HCT116 (cell line): Measurements from ENCODE around the gene FAM168A. TPM values are rescaled to one million over a fixed set of nuclear protein-coding genes. Genes with fewer than 3 reads are reported as not detected.

Source experiments
- ATAC-seq: fragments of 200-7000 bp; cut with Tn5 transposase; 2 replicates; pipeline ENCODE4 v1.9.1; 2020; ENCODE audit warnings: mild to moderate bottlenecking, moderate library complexity
- BruUV-seq: library from RNA; stranded (reverse); fragments of 400-500 nt; replicated peaks from 2 replicates; lab custom pipeline; 2021; lab: Mats Ljungman, UMichigan
- CTCF ChIA-PET: fragments of 300-600 bp; sonication (Branson Sonifier 250); formaldehyde crosslinking; loops from one replicate; lab custom pipeline; 2021; ENCODE audit warnings: antibody characterized with exemption; lab: Charles Lee
- POLR2A ChIA-PET: fragments of 300-600, 350-600 bp; sonication (Branson Sonifier 250); formaldehyde crosslinking; loops from one replicate; lab custom pipeline; 2021; ENCODE audit warnings: antibody characterized with exemption; lab: Charles Lee
- RAD21 ChIA-PET, 2 experiments: fragments of 300-600 bp; sonication (Branson Sonifier 250); formaldehyde crosslinking; loops; one replicate each; lab custom pipeline; 2023; ENCODE audit warnings: low total read pairs in 2 of 2; ENCODE audit not compliant: uncharacterized antibody in 2 of 2, unreplicated experiment in 2 of 2, low non-redundant PET in 1 of 2; lab: Charles Lee
- DNase-seq: peaks from one replicate; pipeline ENCODE4 v3.0.0-alpha.2; 2010; ENCODE audit warnings: low read depth, low spot score
- H2AFZ ChIP-seq: fragments of 200-600 bp; shearing (Covaris generic), sonication (generic); 2 replicates; pipeline ENCODE4 v1.6.1; 2017; ENCODE audit warnings: low read depth, mixed run types, mixed read lengths, antibody characterized with exemption, low read length; ENCODE audit not compliant: poor library complexity, severe bottlenecking
- H3K27ac ChIP-seq: 2 replicates; pipeline ENCODE4 v1.5.1; 2012; ENCODE audit warnings: low read depth, low read length
- H3K27me3 ChIP-seq: fragments of 200-600 bp; sonication (generic); 2 replicates; pipeline ENCODE4 v1.6.1; 2016; ENCODE audit warnings: mixed run types, low read length, mixed read lengths; ENCODE audit not compliant: insufficient read depth
- H3K36me3 ChIP-seq, 2 experiments: fragments of 200-500 bp in 1 of 2; fragments of 200-600 bp in 1 of 2; sonication (Bioruptor generic) in 1 of 2; sonication (generic) in 1 of 2; 2 replicates each; pipeline versions ENCODE4 v1.5.1 to v1.6.1; 2014 to 2016; ENCODE audit warnings: low read length in 2 of 2, inconsistent platforms in 1 of 2, mixed read lengths in 1 of 2, mixed run types in 1 of 2; ENCODE audit not compliant: insufficient read depth in 2 of 2, control insufficient read depth in 1 of 2
- H3K4me1 ChIP-seq, 2 experiments: fragments of 200-600 bp in 1 of 2; sonication (generic) in 1 of 2; 2 replicates each; pipeline versions ENCODE4 v1.5.1 to v1.6.1; 2012 to 2017; ENCODE audit warnings: low read length in 2 of 2, inconsistent platforms in 1 of 2, mild to moderate bottlenecking in 1 of 2, mixed read lengths in 1 of 2, mixed run types in 1 of 2, moderate library complexity in 1 of 2; ENCODE audit not compliant: insufficient read depth in 2 of 2, control insufficient read depth in 1 of 2
- H3K4me2 ChIP-seq: fragments of 200-600 bp; sonication (generic); 2 replicates; pipeline ENCODE4 v1.6.1; 2017; ENCODE audit warnings: mixed run types, low read length, mixed read lengths
- H3K4me3 ChIP-seq, 2 experiments: fragments of 200-600 bp in 1 of 2; sonication (generic) in 1 of 2; replicated peaks in 1 of 2; 2 replicates each; pipeline ENCODE4 v1.5.1; 2011 to 2016; ENCODE audit warnings: low read length in 2 of 2, control low read depth in 1 of 2, low read depth in 1 of 2, mild to moderate bottlenecking in 1 of 2, mixed read lengths in 1 of 2, mixed run types in 1 of 2
- H3K79me2 ChIP-seq: fragments of 200-600 bp; sonication (generic); 2 replicates; pipeline ENCODE4 v1.6.1; 2017; ENCODE audit warnings: mild to moderate bottlenecking, mixed run types, low read length, moderate library complexity, mixed read lengths; ENCODE audit not compliant: insufficient read depth
- H3K9ac ChIP-seq: fragments of 200-600 bp; sonication (generic); 2 replicates; pipeline ENCODE4 v1.6.1; 2016; ENCODE audit warnings: low read length, mixed read lengths
- H3K9me2 ChIP-seq: fragments of 200-600 bp; sonication (generic), shearing (Covaris generic); 2 replicates; pipeline ENCODE4 v1.6.1; 2017; ENCODE audit warnings: mixed run types, mild to moderate bottlenecking, moderate library complexity; ENCODE audit not compliant: insufficient read depth
- H3K9me3 ChIP-seq, 2 experiments: fragments of 200-500 bp in 1 of 2; fragments of 200-600 bp in 1 of 2; sonication (Bioruptor generic) in 1 of 2; sonication (generic) in 1 of 2; 2 replicates each; pipeline ENCODE4 v1.6.1; 2014 to 2017; ENCODE audit warnings: low read length in 2 of 2, mixed read lengths in 2 of 2, inconsistent platforms in 1 of 2, low read depth in 1 of 2, mild to moderate bottlenecking in 1 of 2, mixed run types in 1 of 2, moderate library complexity in 1 of 2; ENCODE audit not compliant: control insufficient read depth in 1 of 2, insufficient read depth in 1 of 2
- H4K20me1 ChIP-seq: fragments of 200-600 bp; sonication (generic), shearing (Covaris generic); 2 replicates; pipeline ENCODE4 v1.6.1; 2017; ENCODE audit warnings: mixed run types, mild to moderate bottlenecking, moderate library complexity; ENCODE audit not compliant: insufficient read depth
- JUND ChIP-seq: IDR thresholded peaks from 2 replicates; pipeline ENCODE4 v1.6.1; 2012
- YY1 ChIP-seq: IDR thresholded peaks from 2 replicates; pipeline ENCODE4 v1.6.1; 2011; ENCODE audit warnings: low read length, low read depth, moderate library complexity, mild to moderate bottlenecking; ENCODE audit not compliant: insufficient replicate concordance; ENCODE audit errors: extremely low read depth
- ZNF274 ChIP-seq: fragments of 200-500 bp; sonication (Bioruptor generic); IDR thresholded peaks from 2 replicates; pipeline ENCODE4 v1.6.1; 2014; ENCODE audit warnings: mild to moderate bottlenecking, low read depth, low read length, inconsistent platforms
- intact Hi-C: fragments of 100-400 bp; cut with micrococcal nuclease; formaldehyde crosslinking; loops from 2 replicates; pipeline ENCODE4 v1.10.0; 2022
- total RNA-seq: library from RNA; stranded (reverse); gene quantifications from one replicate; pipeline ENCODE4 v1.2.1, GENCODE V29; 2021; ENCODE audit not compliant: unreplicated experiment
- TF ChIP-seq, protein P1 (sequence below): IDR thresholded peaks from 2 replicates; pipeline ENCODE4 v1.6.1; 2011; ENCODE audit warnings: mild to moderate bottlenecking, low read length, moderate library complexity; ENCODE audit not compliant: insufficient replicate concordance; ENCODE audit errors: extremely low read depth
- TF ChIP-seq, protein P2 (sequence below): IDR thresholded peaks from 2 replicates; pipeline ENCODE4 v1.6.1; 2012
- TF ChIP-seq, protein P3 (sequence below): IDR thresholded peaks from 2 replicates; pipeline ENCODE4 v1.6.1; 2012

Gene FAM168A
- total RNA-seq, 1 experiment from 2014 or later, result 31.5 TPM

DNA sequence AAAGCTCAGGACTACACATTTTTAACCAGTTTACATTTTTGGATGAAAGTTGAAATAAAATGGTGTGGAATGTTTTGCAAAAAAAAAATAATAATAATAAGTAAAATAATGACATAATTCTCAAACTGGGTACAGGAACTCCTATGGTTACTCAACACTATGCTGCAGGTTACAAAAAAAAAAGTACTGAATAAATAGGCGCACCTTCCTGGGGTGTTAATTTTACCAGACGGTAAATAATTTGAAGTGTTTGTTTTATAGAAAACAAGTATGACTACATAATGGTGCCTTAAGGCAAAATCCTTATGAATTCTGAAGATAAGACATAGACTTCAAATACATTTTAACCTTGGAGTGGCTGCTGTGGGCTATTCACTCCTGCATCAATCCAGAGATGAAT is 145.2 kb downstream of the FAM168A start (continued):
- TF ChIP-seq, protein P1, sequence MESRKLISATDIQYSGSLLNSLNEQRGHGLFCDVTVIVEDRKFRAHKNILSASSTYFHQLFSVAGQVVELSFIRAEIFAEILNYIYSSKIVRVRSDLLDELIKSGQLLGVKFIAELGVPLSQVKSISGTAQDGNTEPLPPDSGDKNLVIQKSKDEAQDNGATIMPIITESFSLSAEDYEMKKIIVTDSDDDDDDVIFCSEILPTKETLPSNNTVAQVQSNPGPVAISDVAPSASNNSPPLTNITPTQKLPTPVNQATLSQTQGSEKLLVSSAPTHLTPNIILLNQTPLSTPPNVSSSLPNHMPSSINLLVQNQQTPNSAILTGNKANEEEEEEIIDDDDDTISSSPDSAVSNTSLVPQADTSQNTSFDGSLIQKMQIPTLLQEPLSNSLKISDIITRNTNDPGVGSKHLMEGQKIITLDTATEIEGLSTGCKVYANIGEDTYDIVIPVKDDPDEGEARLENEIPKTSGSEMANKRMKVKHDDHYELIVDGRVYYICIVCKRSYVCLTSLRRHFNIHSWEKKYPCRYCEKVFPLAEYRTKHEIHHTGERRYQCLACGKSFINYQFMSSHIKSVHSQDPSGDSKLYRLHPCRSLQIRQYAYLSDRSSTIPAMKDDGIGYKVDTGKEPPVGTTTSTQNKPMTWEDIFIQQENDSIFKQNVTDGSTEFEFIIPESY, result no peak

DNA sequence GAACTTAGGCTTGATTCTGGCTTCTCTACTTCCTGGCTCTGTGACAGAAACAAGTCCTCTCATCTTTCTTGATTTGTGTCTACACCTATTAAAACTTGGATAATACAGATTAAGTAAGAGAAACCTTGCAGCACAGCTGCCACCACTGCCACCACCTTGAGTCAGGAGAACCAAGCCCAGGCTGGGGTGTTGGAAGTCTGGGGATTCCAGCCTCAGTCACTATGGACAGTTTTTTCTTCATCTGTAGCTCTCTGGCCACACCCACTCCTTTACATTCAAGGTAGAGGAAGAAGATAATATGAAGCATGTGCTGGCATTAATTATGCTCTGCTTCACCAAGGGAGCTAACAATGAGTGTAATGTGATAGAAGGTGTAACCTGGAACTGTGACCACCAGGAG is 146.0 kb downstream of the FAM168A start:
- RAD21 ChIA-PET, result no interaction called here
- H3K27ac ChIP-seq, result no peak overlapping the region
- H3K4me2 ChIP-seq, result no peak overlapping the region
- POLR2A ChIA-PET, result no interaction called here
- H3K36me3 ChIP-seq, result no peaks in the 10 kb centered on the region
- BruUV-seq, result no TSS peak
- intact Hi-C loops, result no loop called here
- H3K27me3 ChIP-seq, result no peaks in the 10 kb centered on the region
- no peak overlapping the region for H3K4me3 ChIP-seq
- H3K79me2 ChIP-seq, result no peaks in the 10 kb centered on the region
- no peaks in the 10 kb centered on the region for H4K20me1 ChIP-seq
- H3K9me3 ChIP-seq, result no peaks in the 10 kb centered on the region
- H3K4me1 ChIP-seq, result no peaks in the 10 kb centered on the region
- H2AFZ ChIP-seq, result no peak overlapping the region
- H3K9ac ChIP-seq, result no peak overlapping the region
- TF ChIP-seq ZNF274 (no peak), YY1 (no peak), JUND (no peak)
- TF ChIP-seq, protein P2, sequence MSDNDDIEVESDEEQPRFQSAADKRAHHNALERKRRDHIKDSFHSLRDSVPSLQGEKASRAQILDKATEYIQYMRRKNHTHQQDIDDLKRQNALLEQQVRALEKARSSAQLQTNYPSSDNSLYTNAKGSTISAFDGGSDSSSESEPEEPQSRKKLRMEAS, result no peak
- TF ChIP-seq, protein P3, sequence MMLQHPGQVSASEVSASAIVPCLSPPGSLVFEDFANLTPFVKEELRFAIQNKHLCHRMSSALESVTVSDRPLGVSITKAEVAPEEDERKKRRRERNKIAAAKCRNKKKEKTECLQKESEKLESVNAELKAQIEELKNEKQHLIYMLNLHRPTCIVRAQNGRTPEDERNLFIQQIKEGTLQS, result no peak
- TF ChIP-seq, protein P1, result no peak
- no peak for ATAC-seq
- no peak for DNase-seq
- CTCF ChIA-PET, result no interaction called here
- H3K9me2 ChIP-seq, result no peaks in the 10 kb centered on the region
